ENCODE measurements around the gene GALC. TPM values are rescaled to one million over a fixed set of nuclear protein-coding genes. Genes with fewer than 3 reads are reported as not detected.
"Not testable (repeated sequence)": the region's sequence is repeated elsewhere in the genome, so short reads cannot be mapped to it uniquely, and the experiment has no call there.

Gene GALC
- total RNA-seq, 1 donor from 2014 or later = 12.1 TPM

GRCh38 chr14:88030892-88031291 lies 37.9 kb upstream of the GALC start:
- TF ChIP-seq CTCF (conservative IDR thresholded peaks at IDR 0.05; ENCODE audit: low read depth, low read length) = no peak
- no peak overlapping the region for H3K4me3 ChIP-seq (ENCODE audit: low read depth, low read length)
- no peak for DNase-seq (ENCODE audit: low read depth)

- H3K4me3 ChIP-seq (ENCODE audit: low read depth, low read length) = no peak overlapping the region
- TF ChIP-seq CTCF (conservative IDR thresholded peaks at IDR 0.05; ENCODE audit: low read depth, low read length) = no peak
- DNase-seq (ENCODE audit: low read depth) = no peak
These were observed 37.1 kb upstream of the GALC start for GRCh38 chr14:88030079-88030478.

- DNase-seq (ENCODE audit: low read depth) = no peak
- no peak for TF ChIP-seq CTCF (conservative IDR thresholded peaks at IDR 0.05; ENCODE audit: low read depth, low read length)
- H3K4me3 ChIP-seq (ENCODE audit: low read depth, low read length) = no peak overlapping the region
These were observed 36.5 kb upstream of the GALC start for GRCh38 chr14:88029500-88029899.

GRCh38 chr14:88026890-88027289 lies 33.9 kb upstream of the GALC start:
- no peak for TF ChIP-seq CTCF (conservative IDR thresholded peaks at IDR 0.05; ENCODE audit: low read depth, low read length)
- DNase-seq (ENCODE audit: low read depth) = no peak
- no peak overlapping the region for H3K4me3 ChIP-seq (ENCODE audit: low read depth, low read length)

GRCh38 chr14:88025313-88025712 lies 32.3 kb upstream of the GALC start:
- no peak for TF ChIP-seq CTCF (conservative IDR thresholded peaks at IDR 0.05; ENCODE audit: low read depth, low read length)
- no peak for DNase-seq (ENCODE audit: low read depth)
- no peak overlapping the region for H3K4me3 ChIP-seq (ENCODE audit: low read depth, low read length)

GRCh38 chr14:88024252-88025086 lies 31.5 kb upstream of the GALC start:
- not testable (repeated sequence) for H3K4me3 ChIP-seq (ENCODE audit: low read depth, low read length); DNase-seq (ENCODE audit: low read depth)

GRCh38 chr14:88023658-88024187 lies 30.7 kb upstream of the GALC start:
- DNase-seq (ENCODE audit: low read depth) = no peak
- no peak overlapping the region for H3K4me3 ChIP-seq (ENCODE audit: low read depth, low read length)
- TF ChIP-seq CTCF (conservative IDR thresholded peaks at IDR 0.05; ENCODE audit: low read depth, low read length) = no peak
